OCI-LY1 (cell line): ENCODE measurements around the gene CADM1.

ENCODE experiments used
- CTCF ChIP-seq: fragments of 200-600 bp; sonication (generic), shearing (Covaris generic); IDR thresholded peaks from 2 replicates; pipeline ENCODE4 v1.5.1; 2017; ENCODE audit warnings: mild to moderate bottlenecking, antibody characterized with exemption, low read length, moderate library complexity, mixed read lengths
- EZH2 ChIP-seq: fragments of 200-600 bp; sonication (generic), shearing (Covaris generic); IDR thresholded peaks from 2 replicates; pipeline ENCODE4 v1.8.0; 2017; ENCODE audit warnings: borderline replicate concordance, mixed run types, mild to moderate bottlenecking, antibody characterized with exemption, low read length, moderate library complexity, mixed read lengths

GRCh38 chr11:115523727-115524399, 19.6 kb upstream of the CADM1 start:
- TF ChIP-seq CTCF: no peak
- TF ChIP-seq EZH2: no peak
